Right lobe of liver (tissue), 6 donors: ENCODE data around the gene DHRS3. TPM values are rescaled to one million over a fixed set of nuclear protein-coding genes. Genes with fewer than 3 reads are reported as not detected.

Source experiments
- ATAC-seq, 4 donors: fragments of 200-7000 bp; cut with Tn5 transposase; one replicate each; pipeline ENCODE4 v1.9.1; 2020; ENCODE audit warnings: mild to moderate bottlenecking in 4 of 4, moderate library complexity in 4 of 4
- DNase-seq, 3 donors: peaks; one replicate each; pipeline ENCODE4 v3.0.0-alpha.2; 2020
- H3K27ac ChIP-seq, 3 donors: fragments of 200-600 bp; one replicate each; pipeline ENCODE4 v1.8.0; 2022
- H3K27me3 ChIP-seq, 2 donors: fragments of 200-600 bp; one replicate each; pipeline ENCODE4 v1.8.0; 2022
- H3K36me3 ChIP-seq, 4 donors: fragments of 200-600 bp; sonication (generic) in 1 of 4; one replicate each; pipeline versions ENCODE4 v1.5.1 to v1.8.0; 2017 to 2022; ENCODE audit warnings: control low read depth in 1 of 4
- H3K4me1 ChIP-seq, 4 donors: fragments of 200-600 bp; sonication (generic) in 1 of 4; one replicate each; pipeline versions ENCODE4 v1.5.1 to v1.8.0; 2017 to 2022; ENCODE audit warnings: control low read depth in 1 of 4
- H3K4me3 ChIP-seq, 3 donors: fragments of 200-600 bp; one replicate each; pipeline ENCODE4 v1.8.0; 2022
- H3K9me3 ChIP-seq, 4 donors: fragments of 200-600 bp; sonication (generic) in 1 of 4; one replicate each; pipeline versions ENCODE4 v1.5.1 to v1.8.0; 2017 to 2022; ENCODE audit warnings: control low read depth in 1 of 4
- POLR2A ChIP-seq: fragments of 450-650 bp; IDR thresholded peaks from one replicate; pipeline ENCODE4 v1.6.1; 2017; ENCODE audit warnings: antibody characterized with exemption, mild to moderate bottlenecking
- WGBS: methylation state at CpG from one replicate; pipeline ENCODE4 v1.1.6; 2018; ENCODE audit warnings: low coverage, low lambda C conversion rate; ENCODE audit not compliant: insufficient coverage; ENCODE audit errors: missing lambda C conversion rate; 5-methylcytosine and 5-hydroxymethylcytosine counted together
- intact Hi-C, 2 donors: fragments of 100-400 bp; cut with DNase I; formaldehyde crosslinking; loops; one replicate each; pipeline versions ENCODE4 v1.11.2 to v1.14.1; 2022
- total RNA-seq, 6 experiments: library from RNA; depleted of rRNA in 2 of 6; stranded (reverse); fragments of >200 nt in 2 of 6; fragmentation: NEBNext Ultra II Directional in 3 of 6; extraction: Animal tissue kit (Norgen Biotek cat#: 25700) in 3 of 6; gene quantifications; one replicate each; pipeline versions ENCODE4 v1.1.0 to v1.2.4, GENCODE V29; 2016 to 2023
- TF ChIP-seq, protein P1 (sequence below), 4 donors: fragments of 200-600 bp in 3 of 4; fragments of 450-650 bp in 1 of 4; IDR thresholded peaks; one replicate each; pipeline versions ENCODE4 v1.5.1 to v1.8.0; 2016 to 2022; ENCODE audit warnings: antibody characterized with exemption in 4 of 4, mild to moderate bottlenecking in 2 of 4
- donor health status: DM: no; HTN: yes; CAD: no.
- donor health status: DM: no; HTN: no; CAD: no.
- donor health status: DM: no; HTN: no; CAD: no.
- donor health status: DM: no; HTN: yes; CAD: no.
- donor health status: DM: no; HTN: yes; CAD: no.

Gene DHRS3
- total RNA-seq, 6 experiments from 2014 or later: 132 to 252 (median 172) TPM

- WGBS: 96% methylated on average over 8 of the region's 27 CpGs
- ATAC-seq (no peak), DNase-seq (peak in 2 of 3 donors; percentile 40 to 52)
- Histone ChIP-seq H3K36me3 (no peaks in the 10 kb centered on the region), H3K27me3 (no peaks in the 10 kb centered on the region), H3K9me3 (no peaks in the 10 kb centered on the region), H3K4me1 (peaks cover 0 to 6% (median 0%) of the 10 kb centered on the region in 4 donors), H3K4me3 (no peak overlapping the region), H3K27ac (no peak overlapping the region)
- intact Hi-C loops: no loop called here
- no peak for TF ChIP-seq POLR2A
- TF ChIP-seq, protein P1, sequence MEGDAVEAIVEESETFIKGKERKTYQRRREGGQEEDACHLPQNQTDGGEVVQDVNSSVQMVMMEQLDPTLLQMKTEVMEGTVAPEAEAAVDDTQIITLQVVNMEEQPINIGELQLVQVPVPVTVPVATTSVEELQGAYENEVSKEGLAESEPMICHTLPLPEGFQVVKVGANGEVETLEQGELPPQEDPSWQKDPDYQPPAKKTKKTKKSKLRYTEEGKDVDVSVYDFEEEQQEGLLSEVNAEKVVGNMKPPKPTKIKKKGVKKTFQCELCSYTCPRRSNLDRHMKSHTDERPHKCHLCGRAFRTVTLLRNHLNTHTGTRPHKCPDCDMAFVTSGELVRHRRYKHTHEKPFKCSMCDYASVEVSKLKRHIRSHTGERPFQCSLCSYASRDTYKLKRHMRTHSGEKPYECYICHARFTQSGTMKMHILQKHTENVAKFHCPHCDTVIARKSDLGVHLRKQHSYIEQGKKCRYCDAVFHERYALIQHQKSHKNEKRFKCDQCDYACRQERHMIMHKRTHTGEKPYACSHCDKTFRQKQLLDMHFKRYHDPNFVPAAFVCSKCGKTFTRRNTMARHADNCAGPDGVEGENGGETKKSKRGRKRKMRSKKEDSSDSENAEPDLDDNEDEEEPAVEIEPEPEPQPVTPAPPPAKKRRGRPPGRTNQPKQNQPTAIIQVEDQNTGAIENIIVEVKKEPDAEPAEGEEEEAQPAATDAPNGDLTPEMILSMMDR (IDR thresholded peaks at IDR 0.05): no peak
Measured at GRCh38 chr1:12552111-12552888, 65.7 kb downstream of the DHRS3 start.

GRCh38 chr1:12551584-12551983 is 66.4 kb downstream of the DHRS3 start:
- ATAC-seq: no peak
- H3K9me3 ChIP-seq: no peaks in the 10 kb centered on the region
- no peak overlapping the region for H3K4me3 ChIP-seq
- DNase-seq: peak in 1 of 3 donors; percentile 8
- no peaks in the 10 kb centered on the region for H3K27me3 ChIP-seq
- intact Hi-C loops: no loop called here
- H3K27ac ChIP-seq: no peak overlapping the region
- H3K4me1 ChIP-seq: peaks cover 0 to 6% (median 0%) of the 10 kb centered on the region in 4 donors
- no peaks in the 10 kb centered on the region for H3K36me3 ChIP-seq
- TF ChIP-seq, protein P1 (IDR thresholded peaks at IDR 0.05): no peak
- no peak for TF ChIP-seq POLR2A

DNA sequence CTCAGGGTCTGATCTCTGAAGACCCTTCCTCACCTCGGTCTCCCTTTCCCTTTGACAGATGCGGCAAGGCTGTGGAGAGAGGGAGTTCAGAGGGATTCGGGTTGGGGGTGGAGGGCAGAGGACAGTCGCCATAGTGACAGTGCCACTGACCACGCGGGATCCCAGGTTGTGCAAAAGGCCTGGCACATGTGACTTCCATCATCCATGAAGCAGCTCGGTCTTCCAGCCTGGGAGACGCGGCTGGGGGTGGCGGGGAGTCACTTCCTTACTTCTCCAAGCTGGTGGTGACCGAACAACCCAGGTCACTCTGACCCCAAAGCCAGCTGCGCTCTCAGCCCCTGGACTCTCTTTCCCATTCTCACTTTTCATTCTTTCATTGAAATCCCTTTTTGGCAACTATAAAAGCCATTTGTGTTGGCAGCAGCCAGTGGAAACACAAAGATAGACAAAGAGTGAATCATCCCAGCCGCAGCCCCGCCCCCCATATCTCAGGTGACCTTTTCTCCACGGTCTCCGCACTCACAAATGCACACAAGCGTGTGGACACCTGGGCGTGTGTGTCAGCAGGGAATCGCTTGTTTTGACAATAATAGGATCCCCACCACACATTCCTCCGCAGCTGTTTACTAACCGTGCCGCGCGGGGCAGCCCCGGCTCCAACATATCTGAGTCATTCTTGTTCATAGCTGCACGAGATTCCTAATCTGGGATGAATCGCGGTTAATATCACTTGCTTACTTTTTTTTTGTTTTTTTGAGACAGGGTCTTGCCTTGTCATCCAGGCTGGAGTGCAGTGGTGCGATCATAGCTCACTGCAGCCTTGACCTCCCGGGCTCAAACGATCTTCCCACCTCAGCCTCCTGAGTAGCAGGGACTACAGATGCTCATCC is 68.3 kb downstream of the DHRS3 start:
- 60% methylated on average over 25 of the region's 31 CpGs for WGBS
- Histone ChIP-seq H3K27me3 (no peaks in the 10 kb centered on the region), H3K36me3 (no peaks in the 10 kb centered on the region), H3K9me3 (no peaks in the 10 kb centered on the region), H3K4me1 (peaks cover 0 to 6% (median 0%) of the 10 kb centered on the region in 4 donors), H3K4me3 (no peak overlapping the region), H3K27ac (peak overlapping the region in 2 of 3 donors; percentile 18 to 38)
- peak; percentile 66 to 85 (median 68) for ATAC-seq
- TF ChIP-seq, protein P1 (IDR thresholded peaks at IDR 0.05): no peak
- no peak for TF ChIP-seq POLR2A
- peak; percentile 64 to 72 (median 71) for DNase-seq
- intact Hi-C loops: loop anchor here in 1 of 2 donors (10.0 kb wide), 1 partner anchor 45 kb away; no protein-coding TSS in a partner anchor

DNA sequence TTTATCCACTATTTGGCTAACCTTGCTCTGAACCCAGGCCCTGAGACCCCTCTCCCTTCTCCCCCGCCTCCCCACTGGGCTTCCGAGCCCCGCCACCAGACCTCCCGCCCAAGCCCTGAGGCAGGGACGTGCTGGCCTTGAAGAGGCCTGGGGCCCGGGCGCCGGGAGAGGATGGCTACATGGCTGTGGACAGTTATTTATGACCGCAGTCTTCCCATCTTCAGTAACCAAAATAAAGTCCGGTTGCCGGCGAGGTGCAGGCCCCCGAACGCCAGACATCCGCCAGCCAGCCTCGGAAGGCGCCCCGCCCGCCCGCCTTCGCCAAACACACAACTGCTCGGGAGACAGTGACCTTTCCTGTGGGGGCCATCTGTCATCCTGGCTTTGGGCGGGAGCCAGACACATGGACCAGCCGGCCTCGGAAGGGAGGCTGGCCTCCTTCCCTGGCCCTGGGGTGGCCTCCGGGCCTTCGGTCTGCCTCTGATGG is 69.0 kb downstream of the DHRS3 start:
- TF ChIP-seq, protein P1 (IDR thresholded peaks at IDR 0.05): no peak
- Histone ChIP-seq H3K36me3 (no peaks in the 10 kb centered on the region), H3K4me3 (no peak overlapping the region), H3K4me1 (peaks cover 0 to 9% (median under 1%) of the 10 kb centered on the region in 4 donors), H3K9me3 (no peaks in the 10 kb centered on the region), H3K27ac (peak overlapping the region in 2 of 3 donors; percentile 18 to 38), H3K27me3 (no peaks in the 10 kb centered on the region)
- DNase-seq (peak in 1 of 3 donors; percentile 61), ATAC-seq (peak; percentile 18 to 42 (median 37))
- WGBS: 80% methylated on average over 1 of the region's 27 CpGs
- intact Hi-C loops: loop anchor here in 1 of 2 donors (10.0 kb wide), 1 partner anchor 46 kb away; no protein-coding TSS in a partner anchor
